CD14-positive monocyte (primary cell): ENCODE data around the gene TNPO3. TPM values are rescaled to one million over a fixed set of nuclear protein-coding genes. Genes with fewer than 3 reads are reported as not detected.

Source experiments
- DNase-seq, 3 donors: peaks; one replicate each; pipeline ENCODE4 v3.0.0-alpha.2; 2011 to 2022
- H2AFZ ChIP-seq: 2 replicates; pipeline ENCODE4 v1.6.0; 2012; ENCODE audit warnings: mild to moderate bottlenecking, low read depth, low read length, inconsistent platforms; ENCODE audit not compliant: insufficient read depth, poor library complexity, severe bottlenecking
- H3K27ac ChIP-seq, 2 donors: 1 replicate in 1 of 2; 2 replicates in 1 of 2; pipeline ENCODE4 v1.5.1; 2012 to 2013; ENCODE audit warnings: low read length in 2 of 2, control low read depth in 1 of 2, inconsistent platforms in 1 of 2, low read depth in 1 of 2, mild to moderate bottlenecking in 1 of 2
- H3K27me3 ChIP-seq, 2 donors: one replicate each; pipeline versions ENCODE4 v1.6.0 to v1.6.1; 2011 to 2013; ENCODE audit warnings: low read length in 2 of 2; ENCODE audit not compliant: control insufficient read depth in 2 of 2, insufficient read depth in 2 of 2
- H3K36me3 ChIP-seq, 2 donors: replicated peaks in 1 of 2; 1 replicate in 1 of 2; 2 replicates in 1 of 2; pipeline versions ENCODE4 v1.5.1 to v1.6.1; 2012 to 2013; ENCODE audit warnings: low read length in 2 of 2, control low read depth in 1 of 2, inconsistent platforms in 1 of 2, mild to moderate bottlenecking in 1 of 2; ENCODE audit not compliant: insufficient read depth in 2 of 2, control insufficient read depth in 1 of 2
- H3K4me1 ChIP-seq, 2 donors: 1 replicate in 1 of 2; 2 replicates in 1 of 2; pipeline versions ENCODE4 v1.5.1 to v1.6.1; 2012 to 2013; ENCODE audit warnings: low read length in 2 of 2, control low read depth in 1 of 2, inconsistent platforms in 1 of 2, mild to moderate bottlenecking in 1 of 2, moderate library complexity in 1 of 2; ENCODE audit not compliant: insufficient read depth in 2 of 2, control insufficient read depth in 1 of 2
- H3K4me2 ChIP-seq: replicated peaks from 2 replicates; pipeline ENCODE3; 2012; ENCODE audit warnings: low read length, moderate library complexity, mild to moderate bottlenecking; ENCODE audit not compliant: poor library complexity, severe bottlenecking; ENCODE audit errors: extremely low read depth
- H3K4me3 ChIP-seq, 3 experiments: fragments of 200-600 bp in 1 of 3; sonication (generic) in 1 of 3; replicated peaks in 1 of 3; 1 replicate in 2 of 3; 2 replicates in 1 of 3; pipeline ENCODE4 v1.5.1; 2011 to 2013; ENCODE audit warnings: low read length in 3 of 3, mild to moderate bottlenecking in 3 of 3, control low read depth in 2 of 3, low read depth in 2 of 3, inconsistent platforms in 1 of 3, moderate library complexity in 1 of 3
- H3K79me2 ChIP-seq: 2 replicates; pipeline ENCODE4 v1.6.0; 2012; ENCODE audit warnings: mild to moderate bottlenecking, control low read depth, inconsistent platforms, low read length, moderate library complexity; ENCODE audit not compliant: insufficient read depth
- H3K9ac ChIP-seq: 2 replicates; pipeline ENCODE4 v1.6.0; 2017; ENCODE audit warnings: low read length, mild to moderate bottlenecking; ENCODE audit not compliant: insufficient read depth, poor library complexity, severe bottlenecking
- H3K9me3 ChIP-seq, 2 donors: replicated peaks in 1 of 2; 1 replicate in 1 of 2; 2 replicates in 1 of 2; pipeline versions ENCODE4 v1.5.1 to v1.6.1; 2012 to 2013; ENCODE audit warnings: low read length in 2 of 2, control low read depth in 1 of 2; ENCODE audit not compliant: control insufficient read depth in 1 of 2, insufficient read depth in 1 of 2
- H4K20me1 ChIP-seq: 2 replicates; pipeline ENCODE4 v1.6.0; 2012; ENCODE audit warnings: mild to moderate bottlenecking, low read length, control low read depth, moderate library complexity; ENCODE audit not compliant: insufficient read depth
- H3K27ac Mint-ChIP-seq, 7 donors: one replicate each; pipeline ENCODE4 v1.8.0; 2020; ENCODE audit warnings: mild to moderate bottlenecking in 7 of 7, mixed read lengths in 7 of 7, moderate library complexity in 6 of 7, inconsistent platforms in 2 of 7
- H3K27me3 Mint-ChIP-seq, 3 donors: one replicate each; pipeline ENCODE4 v1.8.0; 2021 to 2022; ENCODE audit warnings: low read depth in 3 of 3, mild to moderate bottlenecking in 3 of 3, mixed read lengths in 3 of 3, moderate library complexity in 3 of 3, inconsistent platforms in 1 of 3
- H3K36me3 Mint-ChIP-seq, 2 donors: one replicate each; pipeline ENCODE4 v1.8.0; 2020; ENCODE audit warnings: mixed read lengths in 2 of 2, inconsistent platforms in 1 of 2, mild to moderate bottlenecking in 1 of 2
- H3K4me1 Mint-ChIP-seq: one replicate; pipeline ENCODE4 v1.8.0; 2020; ENCODE audit warnings: mild to moderate bottlenecking, mixed read lengths
- H3K4me3 Mint-ChIP-seq, 2 donors: one replicate each; pipeline ENCODE4 v1.8.0; 2020; ENCODE audit warnings: mild to moderate bottlenecking in 2 of 2, mixed read lengths in 2 of 2, moderate library complexity in 1 of 2
- H3K9me3 Mint-ChIP-seq, 7 donors: one replicate each; pipeline ENCODE4 v1.8.0; 2020 to 2022; ENCODE audit warnings: mixed read lengths in 7 of 7, mild to moderate bottlenecking in 6 of 7, moderate library complexity in 6 of 7, inconsistent platforms in 2 of 7
- CTCF ChIP-seq: fragments of 200-600 bp; IDR thresholded peaks from one replicate; pipeline ENCODE4 v1.8.0; 2022; ENCODE audit warnings: antibody characterized with exemption, mild to moderate bottlenecking
- WGBS: methylation state at CpG from one replicate; pipeline ENCODE4 v1.1.5; 2013; ENCODE audit warnings: missing lambda C conversion rate; ENCODE audit not compliant: insufficient coverage; 5-methylcytosine and 5-hydroxymethylcytosine counted together
- intact Hi-C, 2 donors: fragments of 100-400 bp; cut with micrococcal nuclease; formaldehyde crosslinking; loops; one replicate each; pipeline versions ENCODE4 v1.15.0 to v1.15.1; 2023
- polyA plus RNA-seq, 3 donors: library from polyadenylated mRNA; depleted of rRNA in 1 of 3; unstranded in 2 of 3; stranded (reverse) in 1 of 3; fragments of 300-500 nt in 2 of 3; fragments of >200 nt in 1 of 3; fragmentation: Illumina TruSeq in 2 of 3; gene quantifications; 1 replicate in 2 of 3; 2 replicates in 1 of 3; pipeline ENCODE4 v1.2.3, GENCODE V29; 2012 to 2021

Gene TNPO3
- polyA plus RNA-seq, 3 donors: 17.0 to 23.8 (median 19.7) TPM

- no peaks in the 10 kb centered on the region for H3K27me3 Mint-ChIP-seq
- Histone ChIP-seq H4K20me1 (peaks cover 92% of the 10 kb centered on the region), H3K36me3 (peaks cover 80 to 92% of the 10 kb centered on the region in 2 donors), H3K4me1 (peaks cover 66 to 67% of the 10 kb centered on the region in 2 donors), H3K27me3 (no peaks in the 10 kb centered on the region), H3K9me3 (no peaks in the 10 kb centered on the region), H3K4me2 (peak overlapping the region; percentile 45), H3K79me2 (peaks cover 76% of the 10 kb centered on the region), H2AFZ (no peak overlapping the region), H3K27ac (peak overlapping the region; percentile 44 to 56), H3K9ac (peak overlapping the region; percentile 25), H3K4me3 (peak overlapping the region in 1 of 3 experiments; percentile 46)
- no peak for TF ChIP-seq CTCF
- no peaks in the 10 kb centered on the region for H3K9me3 Mint-ChIP-seq
- whole genome bisulfite sequencing: 84% methylated on average over 9 of the region's 9 CpGs
- no peak for DNase-seq
- H3K4me3 Mint-ChIP-seq: peak overlapping the region in 1 of 2 donors; percentile 46
- intact Hi-C loops: loop anchor here (2.0 to 10.0 kb wide), 3 partner anchors 41 to 1573 kb away; no protein-coding TSS in a partner anchor
- H3K27ac Mint-ChIP-seq: peak overlapping the region; percentile 40 to 91 (median 84)
- H3K4me1 Mint-ChIP-seq: peaks cover 69% of the 10 kb centered on the region
- H3K36me3 Mint-ChIP-seq: peaks cover 75 to 87% of the 10 kb centered on the region in 2 donors
Observed at GRCh38 chr7:128947854-128948253, 107.1 kb downstream of the TNPO3 start.

GRCh38 chr7:128946936-128947830 is 107.7 kb downstream of the TNPO3 start:
- Mint-ChIP-seq H3K4me3 (no peak overlapping the region), H3K9me3 (no peaks in the 10 kb centered on the region), H3K36me3 (peaks cover 72 to 89% of the 10 kb centered on the region in 2 donors), H3K27me3 (no peaks in the 10 kb centered on the region), H3K27ac (peak overlapping the region in 6 of 7 donors; percentile 10 to 70 (median 59)), H3K4me1 (peaks cover 73% of the 10 kb centered on the region)
- peak overlapping the region; percentile 25 for H3K9ac ChIP-seq
- no peak overlapping the region for H3K4me3 ChIP-seq
- intact Hi-C loops: loop anchor here (2.0 to 10.0 kb wide), 3 partner anchors 40 to 1572 kb away; no protein-coding TSS in a partner anchor
- WGBS: 95% methylated on average over 10 of the region's 22 CpGs
- no peak overlapping the region for H2AFZ ChIP-seq
- H3K4me1 ChIP-seq: peaks cover 67 to 74% of the 10 kb centered on the region in 2 donors
- peak overlapping the region; percentile 44 to 56 for H3K27ac ChIP-seq
- H3K27me3 ChIP-seq: no peaks in the 10 kb centered on the region
- H3K9me3 ChIP-seq: no peaks in the 10 kb centered on the region
- no peak overlapping the region for H3K4me2 ChIP-seq
- peaks cover 99% of the 10 kb centered on the region for H4K20me1 ChIP-seq
- peaks cover 82% of the 10 kb centered on the region for H3K79me2 ChIP-seq
- TF ChIP-seq CTCF: peak; percentile 49
- peaks cover 78 to 91% of the 10 kb centered on the region in 2 donors for H3K36me3 ChIP-seq
- DNase-seq: peak in 1 of 3 donors; percentile 33
